Left ventricle myocardium superior (tissue), 1 donor: Measurements from ENCODE around the gene AP5B1. TPM values are rescaled to one million over a fixed set of nuclear protein-coding genes. Genes with fewer than 3 reads are reported as not detected.
A peak's percentile ranks its signal among the peaks of the same experiment; 100 is the strongest.
"Not testable (repeated sequence)": the region's sequence is repeated elsewhere in the genome, so short reads cannot be mapped to it uniquely, and the experiment has no call there.

Experiments used
- ATAC-seq: fragments of 200-7000 bp; cut with Tn5 transposase; one replicate; pipeline ENCODE4 v1.9.1; 2020; ENCODE audit warnings: mild to moderate bottlenecking, moderate library complexity
- DNase-seq: peaks from one replicate; pipeline ENCODE4 v3.0.0-alpha.2; 2020
- intact Hi-C: fragments of 100-400 bp; cut with micrococcal nuclease; formaldehyde crosslinking; loops from one replicate; pipeline ENCODE4 v1.11.0; 2022
- total RNA-seq: library from RNA; stranded (reverse); fragmentation: NEBNext Ultra II Directional; extraction: Animal tissue kit (Norgen Biotek cat#: 25700); gene quantifications from one replicate; pipeline ENCODE4 v1.2.1, GENCODE V29; 2021
- donor health status: DM: no; HTN: yes; CAD: no; lungs with severe emphysema.

Gene AP5B1
- total RNA-seq, 1 donor from 2014 or later: 6.7 TPM

GRCh38 chr11:65774525-65775306, 6.1 kb downstream of the AP5B1 start:
- ATAC-seq (no peak), DNase-seq (no peak)
- intact Hi-C loops: no loop called here

- ATAC-seq (no peak), DNase-seq (no peak)
- intact Hi-C loops: no loop called here
These were observed 6.9 kb downstream of the AP5B1 start for GRCh38 chr11:65773784-65774411.

GRCh38 chr11:65771589-65772112, 9.1 kb downstream of the AP5B1 start:
- intact Hi-C loops: no loop called here
- DNase-seq (no peak), ATAC-seq (no peak)

- no peak for ATAC-seq
- intact Hi-C loops: no loop called here
- no peak for DNase-seq
These were observed 9.7 kb downstream of the AP5B1 start for GRCh38 chr11:65770951-65771567.

- DNase-seq, intact Hi-C loops, ATAC-seq: not testable (repeated sequence)
These were observed 13.0 kb downstream of the AP5B1 start for GRCh38 chr11:65767806-65768205.

GRCh38 chr11:65767406-65767805, 13.4 kb downstream of the AP5B1 start:
- ATAC-seq (no peak), DNase-seq (no peak)
- intact Hi-C loops: no loop called here

- DNase-seq (no peak), ATAC-seq (no peak)
- intact Hi-C loops: no loop called here
These were observed 14.2 kb downstream of the AP5B1 start for GRCh38 chr11:65766535-65766934.

GRCh38 chr11:65764434-65764833, 16.3 kb downstream of the AP5B1 start:
- intact Hi-C loops: no loop called here

GRCh38 chr11:65762816-65763215, 18.0 kb downstream of the AP5B1 start:
- ATAC-seq, intact Hi-C loops, DNase-seq: not testable (repeated sequence)

More at GRCh38 chr11:65764434-65764833, 16.3 kb downstream of the AP5B1 start:
- DNase-seq: no peak
- ATAC-seq: no peak

- intact Hi-C loops, ATAC-seq: not testable (repeated sequence)
These were observed 18.6 kb downstream of the AP5B1 start for GRCh38 chr11:65762169-65762568.

GRCh38 chr11:65745049-65745448, 35.7 kb downstream of the AP5B1 start:
- intact Hi-C loops: no loop called here
- ATAC-seq (no peak), DNase-seq (no peak)

More at GRCh38 chr11:65762169-65762568, 18.6 kb downstream of the AP5B1 start:
- not testable (repeated sequence) for DNase-seq

GRCh38 chr11:65744699-65745042, 36.1 kb downstream of the AP5B1 start:
- no peak for ATAC-seq
- intact Hi-C loops: no loop called here

GRCh38 chr11:65744026-65744698, 36.6 kb downstream of the AP5B1 start:
- DNase-seq (peak; percentile 46), ATAC-seq (peak; percentile 73)
- intact Hi-C loops: no loop called here

More at GRCh38 chr11:65744699-65745042, 36.1 kb downstream of the AP5B1 start:
- DNase-seq: no peak

GRCh38 chr11:65743681-65744025, 37.1 kb downstream of the AP5B1 start:
- intact Hi-C loops: no loop called here
- ATAC-seq (no peak), DNase-seq (no peak)

- intact Hi-C loops: no loop called here
- DNase-seq (no peak), ATAC-seq (no peak)
These were observed 38.4 kb downstream of the AP5B1 start for GRCh38 chr11:65742353-65742752.

GRCh38 chr11:65741185-65741584, 39.6 kb downstream of the AP5B1 start:
- DNase-seq: no peak
- no peak for ATAC-seq
- intact Hi-C loops: no loop called here

- intact Hi-C loops: no loop called here
- DNase-seq (no peak), ATAC-seq (no peak)
These were observed 41.8 kb downstream of the AP5B1 start for GRCh38 chr11:65739022-65739421.

- intact Hi-C loops: no loop called here
- DNase-seq (no peak), ATAC-seq (no peak)
These were observed 44.0 kb downstream of the AP5B1 start for GRCh38 chr11:65736810-65737209.

- ATAC-seq, intact Hi-C loops, DNase-seq: not testable (repeated sequence)
These were observed 45.7 kb downstream of the AP5B1 start for GRCh38 chr11:65735111-65735510.

- ATAC-seq: no peak
- intact Hi-C loops: no loop called here
These were observed 50.3 kb downstream of the AP5B1 start for GRCh38 chr11:65730461-65730860.

More at GRCh38 chr11:65730461-65730860, 50.3 kb downstream of the AP5B1 start:
- no peak for DNase-seq
